Osteocyte (in vitro differentiated cells): ENCODE data around the gene TLCD3A. TPM values are rescaled to one million over a fixed set of nuclear protein-coding genes. Genes with fewer than 3 reads are reported as not detected.

Experiments
- DNase-seq: peaks from one replicate; pipeline ENCODE4 v3.0.0; 2021; ENCODE audit warnings: mixed read lengths; ENCODE audit not compliant: unreplicated experiment; ENCODE audit errors: extremely low spot score
- H3K27ac Mint-ChIP-seq: one replicate; pipeline ENCODE4 v1.8.0; 2021; ENCODE audit warnings: mild to moderate bottlenecking, mixed read lengths; ENCODE audit not compliant: unreplicated experiment
- H3K27me3 Mint-ChIP-seq: one replicate; pipeline ENCODE4 v1.8.0; 2021; ENCODE audit warnings: mixed read lengths; ENCODE audit not compliant: unreplicated experiment
- H3K36me3 Mint-ChIP-seq: one replicate; pipeline ENCODE4 v1.8.0; 2021; ENCODE audit warnings: mixed read lengths; ENCODE audit not compliant: unreplicated experiment
- H3K4me1 Mint-ChIP-seq: one replicate; pipeline ENCODE4 v1.8.0; 2021; ENCODE audit warnings: mixed read lengths; ENCODE audit not compliant: unreplicated experiment
- H3K4me3 Mint-ChIP-seq: one replicate; pipeline ENCODE4 v1.8.0; 2021; ENCODE audit warnings: mild to moderate bottlenecking, moderate library complexity, mixed read lengths; ENCODE audit not compliant: unreplicated experiment
- H3K9me3 Mint-ChIP-seq: one replicate; pipeline ENCODE4 v1.8.0; 2021; ENCODE audit warnings: mixed read lengths; ENCODE audit not compliant: unreplicated experiment
- CTCF ChIP-seq: fragments of 200-600 bp; sonication (generic); IDR thresholded peaks from 2 replicates; pipeline ENCODE4 v1.5.0; 2021; ENCODE audit warnings: antibody characterized with exemption, mild to moderate bottlenecking, moderate library complexity
- total RNA-seq: library from RNA; stranded (reverse); gene quantifications from 2 replicates; pipeline ENCODE4 v1.2.1, GENCODE V29; 2021

Gene TLCD3A
- total RNA-seq, 1 donor from 2014 or later: 23.7 TPM

- no peak for TF ChIP-seq CTCF
- H3K4me1 Mint-ChIP-seq: peaks cover 7% of the 10 kb centered on the region
- H3K4me3 Mint-ChIP-seq: no peak overlapping the region
- no peaks in the 10 kb centered on the region for H3K27me3 Mint-ChIP-seq
- H3K36me3 Mint-ChIP-seq: peaks cover 15% of the 10 kb centered on the region
- H3K27ac Mint-ChIP-seq: no peak overlapping the region
- H3K9me3 Mint-ChIP-seq: no peaks in the 10 kb centered on the region
- no peak for DNase-seq
Observed at GRCh38 chr17:708132-708531, 24.3 kb upstream of the TLCD3A start.

- Mint-ChIP-seq H3K4me1 (peaks cover 19% of the 10 kb centered on the region), H3K27ac (no peak overlapping the region), H3K4me3 (no peak overlapping the region), H3K36me3 (no peaks in the 10 kb centered on the region), H3K9me3 (no peaks in the 10 kb centered on the region), H3K27me3 (no peaks in the 10 kb centered on the region)
- DNase-seq: no peak
- no peak for TF ChIP-seq CTCF
Observed at GRCh38 chr17:718075-718474, 14.3 kb upstream of the TLCD3A start.

- DNase-seq: no peak
- H3K27me3 Mint-ChIP-seq: no peaks in the 10 kb centered on the region
- no peak for TF ChIP-seq CTCF
- no peak overlapping the region for H3K27ac Mint-ChIP-seq
- H3K9me3 Mint-ChIP-seq: no peaks in the 10 kb centered on the region
- peaks cover 5% of the 10 kb centered on the region for H3K4me1 Mint-ChIP-seq
- H3K4me3 Mint-ChIP-seq: no peak overlapping the region
- no peaks in the 10 kb centered on the region for H3K36me3 Mint-ChIP-seq
Observed at GRCh38 chr17:720706-721539, 11.5 kb upstream of the TLCD3A start.

GRCh38 chr17:721540-721937 lies 10.9 kb upstream of the TLCD3A start:
- H3K4me1 Mint-ChIP-seq: peaks cover 4% of the 10 kb centered on the region
- H3K36me3 Mint-ChIP-seq: no peaks in the 10 kb centered on the region
- no peak for DNase-seq
- no peaks in the 10 kb centered on the region for H3K9me3 Mint-ChIP-seq
- no peaks in the 10 kb centered on the region for H3K27me3 Mint-ChIP-seq
- no peak for TF ChIP-seq CTCF
- no peak overlapping the region for H3K27ac Mint-ChIP-seq
- no peak overlapping the region for H3K4me3 Mint-ChIP-seq

- Mint-ChIP-seq H3K27me3 (no peaks in the 10 kb centered on the region), H3K27ac (no peak overlapping the region), H3K4me3 (no peak overlapping the region), H3K4me1 (peaks cover 3% of the 10 kb centered on the region), H3K9me3 (no peaks in the 10 kb centered on the region), H3K36me3 (no peaks in the 10 kb centered on the region)
- no peak for TF ChIP-seq CTCF
- no peak for DNase-seq
Observed at GRCh38 chr17:725084-725483, 7.3 kb upstream of the TLCD3A start.
